ENCODE results near the gene EMCN.

EMCN gene

DNA sequence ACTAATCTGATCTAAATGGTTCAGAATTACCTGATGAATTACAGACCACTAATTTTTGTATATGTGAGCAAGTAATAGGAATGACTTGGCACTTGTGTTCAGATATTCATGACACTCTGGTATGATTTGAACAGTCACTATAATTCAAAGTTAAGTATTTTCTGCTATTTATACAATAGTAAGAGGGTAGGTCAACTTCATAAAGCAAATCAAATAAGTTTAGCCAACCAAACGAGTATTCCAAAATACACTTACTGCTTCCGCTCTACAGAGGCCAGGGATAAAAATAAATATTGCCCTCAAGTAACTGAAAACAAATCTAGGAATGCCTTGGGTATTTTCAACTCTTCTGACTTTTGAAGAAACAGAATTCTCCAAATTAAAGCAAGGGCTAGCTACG, 9.1 kb downstream of the EMCN start:
- Mint-ChIP-seq H3K27ac (no peak overlapping the region), H3K4me3 (no peak overlapping the region)

DNA sequence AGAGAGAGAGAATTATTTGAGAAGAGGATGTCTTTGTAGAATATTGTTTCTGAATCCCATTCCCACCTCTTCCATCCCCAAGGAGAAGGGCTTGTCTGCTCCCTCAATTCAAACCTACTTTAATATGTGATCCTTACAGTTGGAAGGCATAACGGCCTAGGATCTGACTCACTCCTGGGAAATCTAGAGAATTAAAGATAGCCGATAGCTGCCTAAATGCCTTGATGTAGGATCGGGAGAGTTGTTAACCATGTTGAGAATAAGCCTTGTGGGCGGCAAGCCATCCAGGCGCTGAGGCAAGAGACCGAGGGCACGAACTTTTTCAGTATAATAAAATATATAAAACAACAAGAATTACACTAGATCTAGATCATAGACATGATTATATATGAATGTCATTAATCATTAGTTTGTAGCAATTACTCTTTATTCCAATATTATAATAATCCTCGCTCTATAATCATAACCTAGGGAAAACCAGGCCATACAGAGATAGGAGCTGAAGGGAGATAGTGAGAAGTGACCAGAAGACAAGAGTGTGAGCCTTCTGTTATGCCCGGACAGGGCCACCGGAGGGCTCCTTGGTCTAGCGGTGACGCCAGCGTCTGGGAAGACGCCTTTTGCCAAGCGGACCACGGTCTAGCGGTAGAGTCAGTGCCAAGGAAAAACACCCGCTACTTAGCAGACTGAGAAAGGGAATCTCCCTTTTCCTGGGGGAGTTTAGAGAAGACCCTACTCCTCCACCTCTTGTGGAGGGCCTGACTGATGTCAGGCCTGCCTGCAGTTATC, 13.5 kb downstream of the EMCN start:
- DNase-seq = no peak
- no peak overlapping the region for H3K27ac Mint-ChIP-seq

More for the DNA sequence above, 9.1 kb downstream of the EMCN start:
- H3K9me3 Mint-ChIP-seq = peaks cover 8% of the 10 kb centered on the region
- no peaks in the 10 kb centered on the region for H3K36me3 Mint-ChIP-seq (ENCODE audit: low read depth)
- no peak for DNase-seq
- H3K27me3 Mint-ChIP-seq (ENCODE audit: low read depth, poor library complexity) = no peaks in the 10 kb centered on the region
- TF ChIP-seq, protein P1, sequence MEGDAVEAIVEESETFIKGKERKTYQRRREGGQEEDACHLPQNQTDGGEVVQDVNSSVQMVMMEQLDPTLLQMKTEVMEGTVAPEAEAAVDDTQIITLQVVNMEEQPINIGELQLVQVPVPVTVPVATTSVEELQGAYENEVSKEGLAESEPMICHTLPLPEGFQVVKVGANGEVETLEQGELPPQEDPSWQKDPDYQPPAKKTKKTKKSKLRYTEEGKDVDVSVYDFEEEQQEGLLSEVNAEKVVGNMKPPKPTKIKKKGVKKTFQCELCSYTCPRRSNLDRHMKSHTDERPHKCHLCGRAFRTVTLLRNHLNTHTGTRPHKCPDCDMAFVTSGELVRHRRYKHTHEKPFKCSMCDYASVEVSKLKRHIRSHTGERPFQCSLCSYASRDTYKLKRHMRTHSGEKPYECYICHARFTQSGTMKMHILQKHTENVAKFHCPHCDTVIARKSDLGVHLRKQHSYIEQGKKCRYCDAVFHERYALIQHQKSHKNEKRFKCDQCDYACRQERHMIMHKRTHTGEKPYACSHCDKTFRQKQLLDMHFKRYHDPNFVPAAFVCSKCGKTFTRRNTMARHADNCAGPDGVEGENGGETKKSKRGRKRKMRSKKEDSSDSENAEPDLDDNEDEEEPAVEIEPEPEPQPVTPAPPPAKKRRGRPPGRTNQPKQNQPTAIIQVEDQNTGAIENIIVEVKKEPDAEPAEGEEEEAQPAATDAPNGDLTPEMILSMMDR (IDR thresholded peaks at IDR 0.05) = no peak
- peaks cover 16% of the 10 kb centered on the region for H3K4me1 Mint-ChIP-seq

DNA sequence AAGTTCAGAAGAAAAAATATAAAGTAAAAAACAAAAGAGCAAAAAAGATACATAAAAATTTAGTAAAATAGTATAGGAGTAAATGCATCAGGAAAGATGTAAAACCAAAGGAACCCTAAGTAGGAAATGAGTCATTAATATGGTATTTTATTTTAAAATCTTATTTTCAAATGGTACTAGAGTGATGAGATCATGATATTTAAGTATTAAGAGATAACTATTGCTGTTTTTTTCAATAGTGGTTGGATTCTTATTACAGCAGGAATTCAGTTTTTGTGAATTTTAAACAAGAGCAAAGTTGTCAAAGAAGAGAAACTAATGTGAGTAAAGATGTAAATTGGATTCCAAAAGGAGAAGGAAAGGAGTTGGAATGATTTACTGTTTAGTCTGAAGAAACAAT, 20.0 kb downstream of the EMCN start:
- H3K27ac Mint-ChIP-seq = no peak overlapping the region
- H3K4me1 Mint-ChIP-seq = no peaks in the 10 kb centered on the region
- H3K36me3 Mint-ChIP-seq (ENCODE audit: low read depth) = no peaks in the 10 kb centered on the region
- no peak overlapping the region for H3K4me3 Mint-ChIP-seq
- TF ChIP-seq, protein P1 (IDR thresholded peaks at IDR 0.05) = no peak
- H3K27me3 Mint-ChIP-seq (ENCODE audit: low read depth, poor library complexity) = no peaks in the 10 kb centered on the region
- no peaks in the 10 kb centered on the region for H3K9me3 Mint-ChIP-seq
- DNase-seq = no peak

More for the DNA sequence above, 13.5 kb downstream of the EMCN start:
- TF ChIP-seq, protein P1 (IDR thresholded peaks at IDR 0.05) = no peak
- Mint-ChIP-seq H3K36me3 (ENCODE audit: low read depth) (no peaks in the 10 kb centered on the region), H3K9me3 (peaks cover 8% of the 10 kb centered on the region), H3K27me3 (ENCODE audit: low read depth, poor library complexity) (no peaks in the 10 kb centered on the region), H3K4me3 (no peak overlapping the region), H3K4me1 (no peaks in the 10 kb centered on the region)

DNA sequence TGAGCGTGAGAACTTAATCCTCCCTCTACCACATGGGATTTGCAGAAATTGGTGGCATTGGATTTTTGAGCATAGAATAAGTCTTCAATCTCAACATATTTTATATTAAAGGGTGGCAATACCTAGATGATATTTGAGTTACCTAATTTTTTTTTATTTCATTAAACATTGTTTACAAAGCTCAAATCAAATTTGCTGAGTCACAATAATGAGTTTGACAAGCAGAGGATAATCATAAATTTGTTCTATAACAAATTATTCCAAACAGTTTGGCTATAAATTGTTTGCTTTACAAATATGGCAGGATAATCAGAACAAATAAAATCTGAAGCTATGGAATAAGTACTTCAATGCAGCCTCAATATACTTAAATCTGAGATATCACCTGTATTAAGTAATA, 22.7 kb downstream of the EMCN start:
- TF ChIP-seq, protein P1 (IDR thresholded peaks at IDR 0.05) = no peak
- peaks cover 17% of the 10 kb centered on the region for H3K9me3 Mint-ChIP-seq
- H3K27me3 Mint-ChIP-seq (ENCODE audit: low read depth, poor library complexity) = no peaks in the 10 kb centered on the region
- no peak for DNase-seq
- no peak overlapping the region for H3K4me3 Mint-ChIP-seq
- H3K4me1 Mint-ChIP-seq = no peaks in the 10 kb centered on the region
- no peaks in the 10 kb centered on the region for H3K36me3 Mint-ChIP-seq (ENCODE audit: low read depth)
- H3K27ac Mint-ChIP-seq = no peak overlapping the region

DNA sequence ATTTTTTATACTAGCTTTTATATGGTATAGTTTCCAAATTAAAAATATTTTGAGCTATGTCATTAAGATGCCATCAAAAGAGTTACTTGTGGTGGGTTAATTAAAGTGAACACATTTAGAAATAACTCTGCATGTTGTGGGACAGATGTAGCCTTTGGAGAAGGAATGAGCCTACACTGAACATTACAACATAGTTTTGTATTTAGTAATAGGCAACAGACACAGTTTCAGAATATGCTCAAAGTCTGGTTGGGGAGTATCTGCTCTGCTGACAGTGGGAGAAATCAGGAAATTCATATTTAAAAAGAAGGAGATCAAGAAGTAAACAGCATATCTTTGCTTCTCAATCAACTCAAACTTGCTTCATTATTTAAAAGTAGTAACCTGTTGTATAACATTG, 23.7 kb downstream of the EMCN start:
- Mint-ChIP-seq H3K36me3 (ENCODE audit: low read depth) (no peaks in the 10 kb centered on the region), H3K9me3 (peaks cover 17% of the 10 kb centered on the region), H3K27ac (no peak overlapping the region), H3K4me3 (no peak overlapping the region), H3K4me1 (no peaks in the 10 kb centered on the region), H3K27me3 (ENCODE audit: low read depth, poor library complexity) (no peaks in the 10 kb centered on the region)
- TF ChIP-seq, protein P1 (IDR thresholded peaks at IDR 0.05) = no peak
- DNase-seq = no peak

DNA sequence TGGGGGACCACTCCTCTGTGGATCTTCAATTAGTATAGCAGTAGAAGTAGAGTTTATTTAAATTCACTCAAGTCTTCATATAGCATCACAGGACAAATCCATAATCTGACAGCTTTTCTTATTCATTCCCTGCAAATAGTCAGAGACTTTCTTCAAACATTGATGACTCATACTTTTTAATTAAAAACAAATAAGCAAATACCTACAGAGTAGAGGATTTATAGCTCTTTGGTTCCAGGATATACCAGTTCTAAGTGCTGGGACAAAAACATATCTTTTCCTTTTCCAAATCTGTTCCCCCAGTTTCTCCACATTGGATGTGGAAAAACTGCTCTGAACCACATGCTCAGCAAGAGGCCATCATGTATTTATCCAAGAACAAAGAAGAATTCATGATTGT, 24.1 kb downstream of the EMCN start:
- H3K9me3 Mint-ChIP-seq = peaks cover 17% of the 10 kb centered on the region
- no peak overlapping the region for H3K27ac Mint-ChIP-seq
- DNase-seq = no peak
- no peak overlapping the region for H3K4me3 Mint-ChIP-seq
- H3K27me3 Mint-ChIP-seq (ENCODE audit: low read depth, poor library complexity) = no peaks in the 10 kb centered on the region
- H3K4me1 Mint-ChIP-seq = no peaks in the 10 kb centered on the region
- H3K36me3 Mint-ChIP-seq (ENCODE audit: low read depth) = no peaks in the 10 kb centered on the region
- TF ChIP-seq, protein P1 (IDR thresholded peaks at IDR 0.05) = no peak
